Subcutaneous adipose tissue (tissue), 4 donors: Measurements from ENCODE around the gene KLHL25. TPM values are rescaled to one million over a fixed set of nuclear protein-coding genes. Genes with fewer than 3 reads are reported as not detected.

ENCODE experiments used
- CTCF ChIP-seq: fragments of 450-650 bp; IDR thresholded peaks from one replicate; pipeline ENCODE4 v1.5.1; 2016; ENCODE audit warnings: low read depth, mild to moderate bottlenecking, control low read depth, antibody characterized with exemption, moderate library complexity
- total RNA-seq, 4 donors: library from RNA; depleted of rRNA; stranded (reverse); fragments of >200 nt; gene quantifications; one replicate each; pipeline ENCODE4 v1.1.0, GENCODE V29; 2016

KLHL25 gene
- total RNA-seq: 10 to 100 TPM in 3 of 4 donors, 1 to 10 TPM in 1; 8.5 to 61.2 (median 12.0) TPM

- TF ChIP-seq CTCF: no peak
These were observed at the start of gene KLHL25 for GRCh38 chr15:85794598-85795336. Gene KLHL25, minus strand, starts transcription at chr15:85794925. Its CDS starts 25,115 bp downstream, at chr15:85769810.

- no peak for TF ChIP-seq CTCF
These were observed 46.1 kb upstream of the KLHL25 start for GRCh38 chr15:85840802-85841152.

GRCh38 chr15:85840079-85840801, 45.5 kb upstream of the KLHL25 start:
- no peak for TF ChIP-seq CTCF

- no peak for TF ChIP-seq CTCF
These were observed 44.9 kb upstream of the KLHL25 start for GRCh38 chr15:85839643-85840042.

- TF ChIP-seq CTCF: no peak
These were observed 43.9 kb upstream of the KLHL25 start for GRCh38 chr15:85838655-85839054.

GRCh38 chr15:85837881-85838280, 43.2 kb upstream of the KLHL25 start:
- TF ChIP-seq CTCF: no peak

- no peak for TF ChIP-seq CTCF
These were observed 42.3 kb upstream of the KLHL25 start for GRCh38 chr15:85837011-85837433.
